NCI-H345 treated with DMSO at 0.1 percent for 48 hours (cell line): ENCODE measurements around the gene UNC13C.
"Not testable (repeated sequence)": the region's sequence is repeated elsewhere in the genome, so short reads cannot be mapped to it uniquely, and the experiment has no call there.

ENCODE experiments used
- DNase-seq: peaks from one replicate; lab custom pipeline; 2025; ENCODE audit not compliant: unreplicated experiment; lab: John Stamatoyannopoulos, UW

Gene UNC13C

DNA sequence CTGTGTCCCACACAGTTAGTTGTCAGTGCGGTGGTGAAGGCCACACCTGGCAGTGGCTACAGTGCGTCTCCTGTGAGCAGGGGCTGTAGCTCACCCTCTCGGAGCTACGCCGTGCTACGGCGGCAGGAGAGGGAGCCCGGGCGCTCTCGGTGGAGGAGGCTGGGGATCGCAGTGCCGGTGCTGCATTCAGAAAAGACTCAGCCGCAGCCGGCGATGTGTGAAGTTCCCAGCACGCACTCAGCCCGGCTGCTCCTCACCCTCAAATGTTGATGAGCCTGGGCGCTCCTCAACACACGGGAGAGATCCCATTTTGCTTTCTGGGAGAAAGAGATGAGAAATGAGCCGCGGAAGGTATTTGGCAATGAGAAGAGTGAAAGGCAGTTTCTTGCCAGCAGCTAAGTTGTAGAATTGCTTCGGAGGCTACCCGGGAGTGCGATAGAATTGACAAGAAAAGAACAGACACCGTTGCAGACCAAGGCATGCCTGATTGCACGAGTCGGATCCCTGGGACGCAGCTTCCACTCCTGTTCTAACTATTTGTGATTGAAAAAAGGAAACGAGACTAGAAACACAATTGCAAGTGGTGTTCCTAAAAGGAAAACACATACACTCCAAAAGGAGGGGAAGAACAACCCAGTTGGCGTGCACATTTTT is at the start of gene UNC13C:
UNC13C (plus strand) TSS at position 189 of the 654 bp plus-strand sequence. CDS start 34,463 bp downstream, outside the sequence.
- DNase-seq = peak; percentile 41

- no peak for DNase-seq
These were observed 42.1 kb upstream of the UNC13C start for GRCh38 chr15:53936137-53936536.

- not testable (repeated sequence) for DNase-seq
These were observed 40.6 kb upstream of the UNC13C start for GRCh38 chr15:53937632-53938031.

DNA sequence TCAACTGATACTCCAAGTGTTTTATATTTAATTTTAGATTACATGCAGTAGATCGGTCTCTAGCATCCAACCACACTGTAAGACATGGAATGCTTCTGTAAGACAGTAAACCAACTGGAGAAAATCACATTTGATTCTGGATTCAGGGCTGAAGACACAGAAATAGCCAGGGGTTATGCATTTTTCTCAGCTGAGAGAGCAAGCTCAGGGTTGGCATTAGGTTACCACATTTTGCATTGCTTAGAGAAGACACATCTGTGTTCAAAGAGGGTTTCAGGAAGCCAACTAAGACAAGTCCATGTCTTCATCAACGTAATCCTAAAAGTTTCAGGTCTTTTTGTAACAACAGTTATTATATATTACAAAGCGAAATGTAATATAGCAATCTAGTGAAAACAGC is 27.7 kb upstream of the UNC13C start:
- DNase-seq = no peak

GRCh38 chr15:53955396-53955795 is 22.8 kb upstream of the UNC13C start:
- DNase-seq = no peak

DNA sequence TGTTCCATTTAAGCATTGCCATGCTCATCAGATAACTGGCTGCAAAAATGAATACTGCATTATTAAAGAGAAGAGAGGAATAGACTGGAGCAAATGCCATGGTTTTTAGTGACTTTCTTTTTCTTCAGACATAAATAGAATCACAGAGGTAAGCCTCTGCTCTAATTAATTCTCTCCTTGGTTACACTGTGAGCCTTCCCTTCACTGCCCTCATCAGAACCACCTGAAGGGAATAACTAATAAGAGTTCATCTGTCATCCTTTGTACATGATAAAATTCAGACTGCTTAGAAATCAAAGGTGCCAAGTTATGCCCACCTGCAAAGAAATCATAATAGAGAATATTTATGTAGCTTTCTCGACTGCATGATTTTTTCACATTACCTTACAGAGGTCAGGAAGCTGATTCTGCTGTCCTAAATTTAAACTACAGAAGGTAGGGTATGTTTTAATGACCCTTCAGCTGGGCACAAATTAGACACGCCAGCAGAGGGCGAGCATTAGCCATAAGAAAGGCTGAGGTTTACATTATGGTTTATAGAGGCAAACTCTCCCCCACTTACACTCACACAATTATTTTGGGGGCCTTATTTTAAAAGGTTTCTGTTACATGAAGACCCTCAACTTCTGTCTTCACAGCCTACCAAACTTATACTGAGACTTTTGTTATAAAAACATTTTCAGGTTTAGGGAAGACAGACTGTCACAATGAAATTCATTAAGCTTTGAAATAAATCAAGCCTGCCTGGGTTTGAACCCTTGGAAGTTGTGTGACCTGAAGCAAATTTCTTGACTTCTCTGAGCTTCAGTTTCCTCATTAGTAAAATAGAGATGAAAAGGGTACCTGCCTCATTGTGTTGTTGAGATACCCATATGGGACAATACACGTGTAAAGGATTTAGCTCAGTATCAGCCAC is 15.3 kb upstream of the UNC13C start:
- peak; percentile 19 for DNase-seq

- DNase-seq = no peak
These were observed 14.4 kb upstream of the UNC13C start for GRCh38 chr15:53963801-53964200.

DNA sequence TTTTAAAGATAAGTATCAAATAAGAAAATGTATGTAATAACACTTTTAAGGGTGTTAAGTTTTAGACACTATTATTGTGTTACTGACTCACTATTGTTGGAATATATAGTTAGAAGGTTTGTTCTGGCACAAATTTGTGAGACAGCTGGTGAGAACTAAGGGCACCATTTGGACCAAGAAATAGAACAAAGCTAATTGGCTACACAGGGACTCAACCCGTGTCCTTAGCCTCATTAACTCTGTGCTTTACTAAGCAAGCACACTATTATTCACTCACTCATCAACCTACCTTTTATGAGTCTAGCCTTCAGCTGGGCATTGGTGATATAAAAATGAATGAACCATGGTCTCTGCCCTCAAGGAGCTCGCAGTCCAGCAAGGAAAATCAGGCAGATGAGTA is 4.1 kb upstream of the UNC13C start:
- DNase-seq = no peak

- no peak for DNase-seq
These were observed 3.4 kb upstream of the UNC13C start for GRCh38 chr15:53974813-53975212.

DNA sequence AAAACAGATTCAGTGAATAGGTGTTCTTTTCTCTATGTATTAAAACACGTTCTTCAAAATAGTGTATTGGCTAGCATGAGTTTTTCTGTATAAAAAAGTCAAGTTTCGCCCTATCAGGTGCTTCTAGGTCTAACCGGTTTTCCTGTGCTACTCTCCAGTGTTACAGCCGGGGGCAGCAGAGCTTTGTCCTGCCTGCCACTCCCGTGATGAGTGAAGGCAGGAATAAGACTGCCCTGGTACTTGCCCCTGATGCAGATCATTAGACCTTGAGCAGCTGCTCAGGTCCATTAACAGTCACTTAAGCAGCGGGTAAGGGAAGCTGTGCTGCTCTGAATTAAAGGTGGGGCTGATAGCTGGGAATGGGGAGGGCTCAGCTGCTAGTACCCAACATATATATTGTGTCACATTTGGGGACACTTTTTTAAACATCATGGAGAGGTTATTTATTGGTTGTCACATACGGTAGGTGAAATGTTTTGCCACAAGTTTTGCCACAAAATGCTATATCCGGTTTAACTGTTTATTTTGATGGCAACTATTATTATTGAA is 1.3 kb upstream of the UNC13C start:
- peak; percentile 65 for DNase-seq

DNA sequence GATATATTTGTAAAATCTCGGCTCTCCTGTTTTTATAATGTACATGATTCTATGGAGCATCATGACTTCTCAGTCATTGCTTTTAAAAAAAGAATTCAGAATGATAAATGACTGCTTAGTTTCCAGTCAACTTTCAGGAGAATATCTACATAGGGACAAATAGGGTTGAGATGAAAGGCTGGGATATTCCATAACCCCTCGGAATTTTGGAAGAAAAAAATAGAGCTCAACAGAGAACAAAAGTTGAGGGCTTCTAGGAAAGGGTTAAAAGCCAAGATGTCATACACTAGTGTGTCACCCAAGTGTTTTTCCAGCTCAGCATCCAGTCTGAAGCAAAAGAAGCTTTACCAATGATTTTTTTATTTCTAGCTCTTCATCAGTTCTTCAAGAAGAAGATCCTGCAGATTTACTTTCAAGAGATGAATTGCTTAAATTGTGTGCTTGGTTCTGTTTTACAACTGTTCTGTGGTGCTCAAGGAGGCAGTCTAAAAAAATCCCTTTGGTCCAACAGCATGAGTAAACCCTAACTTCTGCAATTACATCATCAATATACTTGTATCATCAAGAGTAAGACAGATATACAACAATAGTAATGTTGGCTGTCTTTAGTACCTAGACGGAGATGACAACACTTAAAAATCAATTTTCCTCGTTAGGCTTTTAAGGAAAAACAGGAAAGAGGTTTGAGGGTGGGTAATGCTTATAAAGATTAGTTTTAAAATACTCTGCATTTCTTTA is 979 bp downstream of the UNC13C start:
- DNase-seq = no peak

GRCh38 chr15:53980021-53980420 is 1.8 kb downstream of the UNC13C start:
- no peak for DNase-seq

DNA sequence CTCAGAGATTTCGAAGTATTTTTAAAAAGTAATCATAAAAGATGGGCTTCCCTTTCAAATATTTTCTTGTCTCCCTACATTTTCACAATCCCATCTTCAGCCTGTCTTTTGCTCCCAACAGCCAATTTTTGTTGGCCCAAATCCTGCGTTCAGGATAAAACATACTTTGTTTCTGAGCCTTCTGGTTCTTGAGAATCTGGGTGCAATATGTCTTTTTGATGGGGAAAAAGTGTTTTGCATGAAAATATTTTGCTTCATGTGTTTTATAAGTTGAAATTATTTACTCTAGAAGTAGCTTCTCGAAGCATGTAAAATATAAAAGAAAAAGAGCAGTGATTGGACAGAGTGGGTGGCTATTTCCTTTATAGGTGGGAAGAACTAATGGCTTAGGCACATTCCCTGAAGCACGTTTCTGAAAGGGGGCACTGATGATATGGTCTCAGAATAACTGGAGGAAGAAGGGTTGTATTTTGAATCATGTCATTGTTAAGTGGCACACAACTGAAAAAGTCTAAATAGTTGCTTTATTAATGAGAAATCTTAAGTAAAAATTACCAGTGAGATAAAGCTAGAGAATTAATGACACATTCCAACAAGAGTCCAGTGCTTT is 3.9 kb downstream of the UNC13C start:
- DNase-seq = no peak

GRCh38 chr15:53982876-53983275 is 4.6 kb downstream of the UNC13C start:
- no peak for DNase-seq

- DNase-seq = no peak
These were observed 6.0 kb downstream of the UNC13C start for GRCh38 chr15:53984221-53984620.

- DNase-seq = no peak
These were observed 7.3 kb downstream of the UNC13C start for GRCh38 chr15:53985562-53985961.

- DNase-seq = no peak
These were observed 9.2 kb downstream of the UNC13C start for GRCh38 chr15:53987480-53987879.

GRCh38 chr15:54007256-54007655 is 29.0 kb downstream of the UNC13C start:
- DNase-seq = no peak

DNA sequence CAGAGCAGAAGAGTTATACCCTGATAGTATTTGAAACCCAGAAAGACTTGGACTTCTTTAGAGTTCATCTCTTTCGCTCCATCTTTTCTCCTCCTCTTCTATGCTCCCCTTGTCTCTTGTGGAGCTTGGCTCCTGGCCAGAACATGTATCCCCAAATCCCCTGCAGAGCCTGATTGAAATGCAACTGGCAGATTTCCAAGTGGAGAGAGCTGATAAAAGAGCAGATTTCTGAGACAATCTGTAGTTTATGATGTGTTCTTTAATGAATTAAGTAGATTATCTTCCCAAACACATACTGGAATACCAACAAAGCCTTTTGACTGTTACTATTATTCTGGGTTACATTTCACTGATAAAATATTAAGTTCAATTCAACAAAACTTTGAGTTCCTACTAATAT is 33.4 kb downstream of the UNC13C start:
- DNase-seq = peak; percentile 54

DNA sequence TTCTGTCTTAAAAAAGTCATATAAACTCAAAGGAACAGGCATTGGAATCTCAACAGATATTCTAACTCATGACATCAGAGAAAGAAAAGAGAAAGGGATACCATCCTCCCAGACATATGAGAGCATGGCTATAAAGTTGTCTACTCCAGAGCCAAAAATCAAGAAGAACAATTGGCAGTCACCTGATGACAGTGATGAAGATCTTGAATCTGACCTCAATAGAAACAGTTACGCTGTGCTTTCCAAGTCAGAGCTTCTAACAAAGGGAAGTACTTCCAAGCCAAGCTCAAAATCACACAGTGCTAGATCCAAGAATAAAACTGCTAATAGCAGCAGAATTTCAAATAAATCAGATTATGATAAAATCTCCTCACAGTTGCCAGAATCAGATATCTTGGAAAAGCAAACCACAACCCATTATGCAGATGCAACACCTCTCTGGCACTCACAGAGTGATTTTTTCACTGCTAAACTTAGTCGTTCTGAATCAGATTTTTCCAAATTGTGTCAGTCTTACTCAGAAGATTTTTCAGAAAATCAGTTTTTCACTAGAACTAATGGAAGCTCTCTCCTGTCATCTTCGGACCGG is 35.9 kb downstream of the UNC13C start:
- no peak for DNase-seq

DNA sequence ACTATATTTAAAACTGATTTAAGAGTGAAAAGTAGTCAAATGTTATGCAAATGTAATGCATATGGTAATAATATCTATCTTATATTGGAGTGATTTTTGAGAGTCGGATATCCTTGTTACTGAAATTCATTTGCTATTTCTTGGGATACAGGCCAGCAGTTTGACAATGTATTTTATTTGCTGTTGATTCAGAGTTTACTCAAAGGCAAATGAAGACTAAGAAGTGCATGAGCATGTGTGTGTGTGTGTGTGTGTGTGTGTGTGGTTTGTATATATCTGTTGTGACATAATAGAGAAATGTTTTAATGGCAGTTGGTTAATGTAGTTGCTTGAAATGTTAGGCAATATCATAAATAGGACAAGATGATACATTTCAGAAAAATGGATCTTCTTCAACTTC is 39.0 kb downstream of the UNC13C start:
- no peak for DNase-seq
